ENCODE data around the gene CDH20.

The CDH20 gene

GRCh38 chr18:61542596-61542995, 209.4 kb downstream of the CDH20 start:
- no peak for DNase-seq

- no peak for DNase-seq
These were observed 210.3 kb downstream of the CDH20 start for GRCh38 chr18:61543518-61543917.

- DNase-seq, result no peak
These were observed 210.9 kb downstream of the CDH20 start for GRCh38 chr18:61544178-61544577.

- DNase-seq, result no peak
These were observed 212.3 kb downstream of the CDH20 start for GRCh38 chr18:61545281-61546245.

- no peak for DNase-seq
These were observed 213.4 kb downstream of the CDH20 start for GRCh38 chr18:61546590-61546989.

GRCh38 chr18:61549416-61549815, 216.2 kb downstream of the CDH20 start:
- DNase-seq, result no peak

- DNase-seq, result no peak
These were observed 216.7 kb downstream of the CDH20 start for GRCh38 chr18:61549889-61550288.

GRCh38 chr18:61551586-61551985, 218.4 kb downstream of the CDH20 start:
- DNase-seq, result no peak

- DNase-seq, result no peak
These were observed 219.9 kb downstream of the CDH20 start for GRCh38 chr18:61553045-61553659.

- peak; percentile 6 for DNase-seq
These were observed 221.0 kb downstream of the CDH20 start for GRCh38 chr18:61554117-61554776.

- DNase-seq, result no peak
These were observed 221.7 kb downstream of the CDH20 start for GRCh38 chr18:61554946-61555361.

GRCh38 chr18:61556316-61556715, 223.1 kb downstream of the CDH20 start:
- DNase-seq, result no peak

- no peak for DNase-seq
These were observed 223.6 kb downstream of the CDH20 start for GRCh38 chr18:61556862-61557261.

GRCh38 chr18:61569176-61569892, 236.1 kb downstream of the CDH20 start:
- DNase-seq, result no peak

GRCh38 chr18:61570070-61570469, 236.8 kb downstream of the CDH20 start:
- DNase-seq, result no peak

GRCh38 chr18:61572084-61572655, 238.9 kb downstream of the CDH20 start:
- no peak for DNase-seq

GRCh38 chr18:61572871-61573270, 239.6 kb downstream of the CDH20 start:
- DNase-seq, result no peak

GRCh38 chr18:61574665-61575064, 241.4 kb downstream of the CDH20 start:
- no peak for DNase-seq

GRCh38 chr18:61575419-61575818, 242.2 kb downstream of the CDH20 start:
- no peak for DNase-seq

GRCh38 chr18:61578846-61579245, 245.6 kb downstream of the CDH20 start:
- no peak for DNase-seq

- no peak for DNase-seq
These were observed 246.4 kb downstream of the CDH20 start for GRCh38 chr18:61579581-61579980.

- DNase-seq, result no peak
These were observed 246.8 kb downstream of the CDH20 start for GRCh38 chr18:61580046-61580445.

All from activated CD4-positive, alpha-beta T cell treated with anti-CD3 and anti-CD28 coated beads, Interleukin-2, amount 50 U/mL, for 1 hour (primary cell).